ENCODE data around the gene SCN2A.

Gene SCN2A

DNA sequence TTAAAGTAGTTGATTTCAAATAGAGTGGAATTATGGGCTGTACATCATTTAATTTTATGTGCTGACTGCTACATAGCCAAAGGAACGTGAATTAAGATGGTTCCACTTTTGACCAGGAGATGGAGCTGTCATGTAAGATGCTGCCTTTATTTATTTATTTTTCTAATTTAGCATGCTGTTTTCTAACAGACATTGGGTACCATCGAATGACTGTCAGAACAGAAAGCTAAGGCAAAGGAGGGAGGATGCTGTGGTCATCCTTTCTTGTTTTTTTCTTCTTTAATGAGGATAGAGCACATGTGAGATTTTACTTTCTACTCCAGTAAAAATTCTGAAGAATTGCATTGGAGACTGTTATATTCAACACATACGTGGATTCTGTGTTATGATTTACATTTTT lies at the start of gene SCN2A:
Gene SCN2A, plus strand, starts transcription at position 185 of the 400 bp plus-strand sequence. CDS start 56,410 bp downstream, outside the sequence.
- DNase-seq: peak; percentile 86

DNA sequence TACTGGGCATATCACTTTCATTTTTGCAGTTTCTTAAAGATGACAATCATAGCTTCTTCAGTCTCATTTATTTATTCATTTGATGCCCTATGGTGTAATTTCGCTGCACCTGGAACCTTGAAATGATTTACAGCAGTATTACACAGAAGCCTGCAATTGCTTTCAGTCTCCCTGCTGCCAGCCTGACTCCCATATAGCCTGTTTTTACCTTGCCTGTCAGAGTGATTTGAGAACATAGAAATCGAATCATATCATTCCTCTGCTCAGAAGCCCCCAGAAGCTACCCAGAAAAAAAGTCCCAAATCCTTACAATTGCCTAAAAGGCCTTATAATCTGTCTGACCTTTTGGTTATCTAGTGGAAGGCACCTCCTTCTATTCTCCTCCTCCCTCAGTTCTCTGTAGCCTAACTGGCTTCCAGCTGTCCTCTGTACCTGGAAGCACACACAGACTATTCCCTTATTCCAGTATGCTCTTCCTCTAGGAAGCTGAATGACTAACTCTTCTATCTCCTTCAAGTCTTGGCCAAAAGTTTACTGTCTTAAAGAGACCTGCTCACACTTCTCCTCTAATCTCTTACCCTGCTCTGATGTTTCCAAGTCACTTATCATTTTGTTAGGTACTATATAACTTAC lies 48.0 kb upstream of the SCN2A start:
- DNase-seq: no peak

DNA sequence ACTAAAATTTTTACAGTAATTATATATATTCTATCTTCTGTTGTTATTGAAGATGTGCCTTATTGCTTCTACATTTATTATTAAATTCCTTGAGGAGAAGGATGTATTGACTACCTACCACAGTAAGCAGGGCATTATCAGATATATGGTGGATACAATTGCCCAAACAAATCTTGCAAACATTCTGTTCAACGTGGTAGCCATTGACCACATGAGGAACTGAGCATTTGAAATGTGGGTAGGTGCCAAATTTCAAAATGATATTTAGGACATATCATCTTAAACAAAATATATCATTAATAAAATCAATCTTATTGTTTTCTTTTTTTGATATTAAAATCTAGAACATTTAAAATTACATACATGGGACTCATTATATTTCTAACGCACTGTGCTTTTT lies 46.5 kb upstream of the SCN2A start:
- DNase-seq: no peak

DNA sequence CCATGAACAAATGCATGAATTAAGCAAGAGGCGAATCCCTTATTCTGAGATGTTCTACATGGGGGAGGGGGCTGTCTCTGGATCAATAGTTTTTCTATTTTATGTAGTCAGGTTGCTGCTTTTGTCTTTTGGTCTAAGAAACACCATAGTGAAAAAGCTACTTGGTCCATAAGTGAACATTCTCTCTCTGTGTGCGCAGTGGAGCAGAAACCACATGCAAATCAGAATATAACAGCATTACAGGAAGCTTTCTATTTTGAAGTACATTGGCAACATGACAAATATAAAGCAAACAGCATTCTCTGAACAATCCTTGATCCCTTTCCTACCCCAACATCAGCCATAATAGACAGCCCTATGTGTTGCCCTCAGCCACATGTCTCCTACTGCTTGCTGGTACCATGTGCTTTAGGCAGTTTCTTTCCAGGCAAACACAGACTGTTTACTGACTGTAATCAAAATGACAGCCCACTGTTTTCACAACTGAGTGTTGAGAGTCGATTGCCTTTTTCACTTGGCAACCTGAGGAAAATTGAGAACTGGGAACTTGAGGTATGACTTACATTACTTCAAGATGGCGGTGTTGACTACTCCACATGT lies 45.9 kb upstream of the SCN2A start:
- no peak for DNase-seq

DNA sequence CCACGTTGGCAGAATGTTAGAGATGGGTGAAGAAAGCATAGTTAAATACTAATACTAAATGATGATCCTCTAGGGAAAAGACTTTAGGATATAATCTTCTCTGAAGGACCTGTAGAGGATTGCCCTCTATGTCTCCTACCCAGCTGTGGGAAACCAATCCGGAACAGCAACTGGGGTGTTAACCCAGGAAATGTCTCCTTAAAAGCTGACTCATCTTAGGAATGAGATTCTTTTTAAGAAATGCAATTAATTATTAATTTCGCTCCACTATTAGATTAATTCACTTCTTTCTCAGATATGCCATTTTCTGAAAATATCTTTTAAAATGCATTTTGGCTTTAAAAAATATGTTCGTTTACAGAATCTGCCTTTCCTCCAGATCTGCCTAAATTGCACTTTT lies 42.8 kb upstream of the SCN2A start:
- DNase-seq: peak; percentile 24

DNA sequence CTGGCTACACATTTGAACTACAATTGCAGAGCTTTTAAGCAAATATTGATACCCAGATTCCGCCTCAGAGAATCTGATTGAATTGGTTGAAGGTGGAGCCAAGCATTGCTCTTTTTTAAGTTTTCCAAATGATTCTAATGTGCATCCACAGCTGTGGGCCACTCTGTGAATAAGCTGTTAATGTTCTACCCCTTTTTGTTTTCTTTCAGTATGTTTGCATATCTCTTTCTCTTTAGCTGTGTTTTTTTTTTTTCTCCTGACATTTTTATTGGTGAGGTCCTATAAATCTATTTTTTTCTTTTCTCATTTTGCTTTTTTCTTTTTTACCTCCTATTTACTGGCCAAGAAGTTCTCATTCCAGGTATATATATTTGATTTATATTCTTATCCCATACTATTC lies 41.9 kb upstream of the SCN2A start:
- DNase-seq: no peak

DNA sequence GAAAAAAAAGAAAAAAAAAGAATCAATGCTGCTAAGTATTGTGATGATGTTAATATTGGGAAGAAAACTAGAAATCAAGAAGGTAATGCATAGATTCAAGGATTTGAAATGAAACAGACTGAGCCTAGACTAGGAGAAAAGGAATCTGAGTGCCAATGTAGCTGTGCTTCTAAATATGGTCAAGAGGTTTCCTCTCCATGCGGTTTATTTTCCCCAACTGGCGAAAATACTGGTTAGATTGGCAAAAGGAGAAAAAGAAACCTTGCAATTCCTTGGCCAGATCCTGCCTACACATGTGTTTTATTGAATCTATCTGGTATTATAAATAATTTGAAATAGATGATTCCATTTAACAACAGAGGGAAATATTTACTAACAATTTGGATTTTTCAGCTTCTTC lies 41.0 kb upstream of the SCN2A start:
- DNase-seq: no peak

DNA sequence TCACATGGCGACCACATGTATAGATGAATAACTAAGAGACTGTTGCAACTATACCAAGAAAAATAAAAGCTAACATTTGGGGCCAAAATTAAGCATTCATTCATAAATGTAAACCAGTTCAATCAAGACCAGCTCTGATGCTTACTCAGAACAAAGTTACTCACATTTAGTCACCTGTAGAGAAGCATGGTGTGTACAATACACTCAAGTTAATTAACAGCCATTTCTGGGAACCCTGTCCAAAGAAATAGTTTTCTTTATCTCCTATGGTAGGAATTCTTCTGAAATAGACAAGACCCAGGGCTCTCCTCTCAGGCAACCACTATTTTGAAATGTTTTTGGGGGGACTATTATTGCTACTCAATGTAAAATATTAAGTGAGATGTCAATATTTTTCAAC lies 37.0 kb upstream of the SCN2A start:
- no peak for DNase-seq

DNA sequence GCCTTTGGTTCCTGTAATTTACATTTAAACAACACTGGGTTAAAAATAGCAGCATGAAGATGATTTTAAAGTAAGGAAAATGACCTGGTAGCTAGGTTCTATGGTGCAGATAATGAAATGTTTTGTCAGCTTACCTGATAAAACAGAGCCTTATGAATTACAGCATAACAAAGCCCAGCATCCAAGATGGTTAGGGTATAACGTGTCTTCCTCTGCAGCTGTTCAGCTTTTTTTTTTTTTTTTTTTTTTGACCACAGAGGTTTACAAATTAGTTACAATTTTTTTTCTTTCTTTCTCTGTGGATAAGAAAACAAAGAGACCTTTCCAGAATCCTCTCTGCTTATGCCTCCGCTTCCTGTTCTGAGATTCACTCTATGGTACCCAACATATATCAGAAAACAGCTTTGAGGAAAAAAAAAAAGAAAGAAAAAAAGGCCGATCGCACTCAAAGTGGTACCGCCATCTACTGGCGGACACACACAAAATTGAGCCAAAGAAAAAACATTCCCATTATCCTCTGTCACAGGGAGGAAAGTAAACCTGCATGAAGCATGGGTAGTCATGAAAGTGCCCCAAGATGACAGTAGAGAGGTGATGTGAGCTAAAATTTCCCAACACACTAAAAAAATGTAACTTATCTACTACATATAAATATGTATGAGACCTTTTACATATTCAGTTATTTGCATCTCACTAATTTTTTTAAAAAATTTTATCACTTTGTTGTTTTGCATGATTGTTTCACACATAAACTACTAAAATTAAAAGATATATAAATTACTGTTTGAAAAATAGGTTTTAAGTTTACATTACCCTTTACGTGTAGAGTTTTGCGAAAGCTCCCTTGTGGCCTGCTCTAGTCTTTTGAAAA lies 35.3 kb upstream of the SCN2A start, which contains the start of gene SCN3A:
Gene SCN3A, minus strand, starts transcription at position 362 of the 871 bp plus-strand sequence. CDS start 27,656 bp downstream, outside the sequence.
- peak; percentile 74 for DNase-seq

DNA sequence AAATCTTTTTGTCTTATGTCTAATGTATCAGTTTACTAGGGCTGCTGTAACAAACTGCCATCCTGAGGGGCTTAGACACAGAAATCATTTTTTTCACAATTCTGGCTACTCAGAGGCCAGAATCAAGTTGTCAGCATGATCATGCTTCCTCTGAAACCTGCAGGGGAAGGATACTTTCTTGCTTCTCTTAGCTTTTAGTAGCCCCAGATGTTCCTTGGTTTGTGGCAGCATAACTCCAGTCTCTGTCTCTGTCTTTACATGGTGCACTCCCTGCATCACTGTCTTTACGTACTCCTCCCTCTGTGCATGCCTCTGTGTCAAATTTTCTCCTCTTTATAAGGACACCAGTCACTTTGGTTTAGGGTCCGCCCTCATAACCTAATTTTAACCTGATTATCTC lies 33.3 kb upstream of the SCN2A start:
- no peak for DNase-seq

DNA sequence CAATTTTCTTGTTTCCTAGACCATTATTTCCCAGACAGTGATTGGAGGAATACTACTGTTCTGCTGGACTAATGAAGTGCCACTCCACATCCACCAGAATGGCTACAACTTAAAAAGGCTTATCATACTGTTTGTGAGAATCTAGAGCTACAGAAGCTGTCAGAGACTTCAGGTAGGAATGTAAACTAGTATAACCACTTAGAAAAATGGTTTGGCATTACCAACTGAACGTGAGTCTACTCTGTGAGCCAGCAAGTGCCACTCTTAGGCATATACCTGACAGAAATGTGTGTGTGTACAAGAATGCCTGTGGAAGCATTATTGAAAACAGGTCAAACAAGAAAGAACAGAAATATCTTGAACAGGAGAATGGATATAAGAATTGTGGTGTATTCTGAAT lies 31.1 kb upstream of the SCN2A start:
- DNase-seq: no peak

DNA sequence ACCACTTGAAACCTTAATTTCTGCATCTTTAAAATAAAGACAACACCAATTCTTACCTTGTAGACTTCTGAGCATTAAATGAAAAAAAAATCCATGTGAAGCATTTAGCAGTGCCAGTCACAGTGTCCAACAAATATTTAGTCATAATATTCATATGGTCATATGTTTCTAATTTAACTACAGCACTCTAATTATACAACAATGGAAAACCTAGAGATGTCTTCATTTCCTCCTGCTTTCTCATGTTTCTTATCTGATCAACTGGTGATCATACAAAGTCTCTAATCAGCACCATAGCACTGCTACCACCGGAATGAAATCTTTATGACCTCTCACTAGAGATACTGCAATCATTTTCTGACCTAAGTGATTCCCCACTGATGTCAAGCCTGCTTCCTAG lies 25.1 kb upstream of the SCN2A start:
- DNase-seq: no peak

DNA sequence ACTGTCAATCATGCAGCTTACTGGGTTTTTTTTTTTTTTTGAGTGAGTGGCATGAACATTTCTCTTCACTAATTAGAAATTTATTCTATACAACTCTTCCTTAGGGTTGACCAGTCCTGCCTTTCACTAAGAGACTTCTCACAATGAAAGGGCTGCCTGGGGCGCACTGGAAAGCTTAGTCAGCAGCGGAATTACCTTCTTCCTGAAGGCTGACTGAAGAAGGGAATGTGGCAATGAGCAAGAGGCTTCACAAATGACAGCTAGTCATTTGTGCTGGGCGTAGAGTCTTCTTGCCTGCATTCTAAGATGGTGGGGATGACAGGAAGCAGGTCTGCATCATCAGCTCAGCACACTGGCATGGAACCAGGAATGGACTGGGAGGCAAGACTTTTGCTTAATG lies 19.7 kb upstream of the SCN2A start:
- DNase-seq: no peak

DNA sequence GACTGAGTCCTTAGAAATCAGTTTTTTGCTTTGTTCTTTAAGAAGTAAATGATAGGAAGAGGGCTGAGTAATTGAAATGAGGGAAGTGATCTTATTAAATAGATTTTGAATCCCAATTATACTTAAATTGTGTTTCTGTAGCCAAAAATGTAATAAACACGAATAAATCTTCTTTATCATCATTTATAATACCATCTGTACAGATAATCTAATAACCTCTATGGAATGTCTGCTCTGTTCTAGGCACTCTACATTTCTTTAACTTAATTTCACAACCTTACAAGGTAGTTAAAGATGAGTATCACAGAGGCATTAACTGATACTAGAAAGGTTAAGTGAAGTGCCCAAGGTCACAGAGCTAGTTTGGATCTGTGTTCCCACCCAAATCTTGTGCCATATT lies 14.3 kb upstream of the SCN2A start:
- no peak for DNase-seq

DNA sequence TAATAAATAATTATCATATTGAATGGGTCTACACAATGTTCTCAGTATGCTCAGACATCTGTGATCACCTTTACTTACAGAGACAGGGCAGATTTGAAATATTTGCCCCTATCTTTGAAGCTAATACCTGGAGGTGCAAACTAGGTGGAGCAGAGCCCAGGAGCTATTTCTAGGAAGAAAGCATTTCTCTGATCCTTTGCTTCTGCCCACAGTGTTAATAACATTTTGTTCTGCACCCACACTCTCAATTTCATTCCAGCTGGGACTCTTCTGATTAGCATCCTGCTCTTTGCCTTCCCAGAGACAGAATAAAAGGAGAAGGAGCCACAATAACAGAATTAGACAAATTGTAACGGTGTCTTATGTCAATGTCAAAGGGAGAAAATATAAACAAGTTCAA lies 11.6 kb upstream of the SCN2A start:
- no peak for DNase-seq

DNA sequence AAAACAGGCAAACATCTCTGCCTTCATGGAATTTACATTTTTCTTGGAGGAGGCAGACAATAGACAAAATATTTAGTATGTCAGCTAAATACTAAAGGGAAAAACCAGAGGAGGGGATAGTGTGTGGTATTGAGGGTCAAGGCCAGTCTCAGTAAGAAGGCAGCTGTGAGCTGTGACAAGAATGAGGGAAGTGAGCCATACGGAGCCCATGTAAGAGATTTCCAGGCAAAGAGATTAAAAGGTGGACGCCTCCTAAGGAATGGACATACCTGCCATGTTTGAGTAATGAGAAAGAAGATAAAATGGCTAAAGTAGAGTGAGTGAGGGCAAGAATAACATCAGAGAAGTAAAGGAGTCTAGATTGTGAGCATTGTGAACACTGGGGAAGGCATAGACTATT lies 2.2 kb upstream of the SCN2A start:
- no peak for DNase-seq

DNA sequence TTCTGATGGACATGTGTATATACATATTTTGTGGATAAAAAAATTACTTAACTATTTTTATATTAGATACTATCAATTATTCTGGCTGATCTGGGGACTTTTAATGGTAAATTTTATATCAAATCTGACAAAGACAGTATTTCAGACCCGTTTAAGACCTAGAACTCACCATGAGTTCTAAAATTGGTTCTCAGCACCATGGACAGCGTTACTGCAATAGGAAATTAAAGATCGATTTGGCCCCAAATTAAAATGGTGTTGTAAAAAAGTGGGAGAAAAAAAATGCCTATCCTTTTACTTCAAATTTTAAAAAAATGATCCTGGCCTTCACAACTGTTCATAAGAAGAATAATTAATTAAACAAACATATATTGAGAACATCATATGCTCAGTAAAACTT lies 919 bp upstream of the SCN2A start:
- DNase-seq: no peak

DNA sequence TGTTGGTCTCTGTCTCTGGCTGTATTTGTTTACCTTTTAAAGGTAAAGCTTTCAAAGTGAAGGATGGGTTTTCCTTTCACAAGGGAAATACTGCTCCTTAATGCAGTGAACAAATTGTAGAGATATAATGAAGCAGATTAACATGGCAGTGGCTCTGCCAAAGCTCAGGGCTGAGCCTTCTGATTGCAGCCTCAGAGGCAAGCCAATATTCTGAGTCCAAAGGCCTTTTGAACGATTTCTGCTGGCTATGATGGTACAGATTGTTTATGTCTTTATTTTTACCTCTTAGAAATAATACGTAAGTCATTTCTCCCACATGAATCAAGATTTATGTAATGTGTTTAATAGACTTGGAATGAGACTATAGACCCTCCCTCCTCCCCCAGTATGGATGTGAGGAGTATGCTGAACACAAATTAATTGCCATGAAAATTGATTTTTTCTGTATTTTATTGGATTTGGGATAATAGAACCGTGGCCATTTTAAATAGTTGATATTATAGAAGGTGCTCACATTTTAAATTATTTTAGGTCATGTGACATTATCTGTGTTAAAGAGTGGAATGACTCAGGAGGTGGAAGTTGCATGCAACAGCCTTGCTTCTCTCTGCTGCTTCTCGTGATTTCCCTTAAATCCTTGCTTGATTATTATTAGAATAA lies 772 bp downstream of the SCN2A start:
- DNase-seq: peak; percentile 20

DNA sequence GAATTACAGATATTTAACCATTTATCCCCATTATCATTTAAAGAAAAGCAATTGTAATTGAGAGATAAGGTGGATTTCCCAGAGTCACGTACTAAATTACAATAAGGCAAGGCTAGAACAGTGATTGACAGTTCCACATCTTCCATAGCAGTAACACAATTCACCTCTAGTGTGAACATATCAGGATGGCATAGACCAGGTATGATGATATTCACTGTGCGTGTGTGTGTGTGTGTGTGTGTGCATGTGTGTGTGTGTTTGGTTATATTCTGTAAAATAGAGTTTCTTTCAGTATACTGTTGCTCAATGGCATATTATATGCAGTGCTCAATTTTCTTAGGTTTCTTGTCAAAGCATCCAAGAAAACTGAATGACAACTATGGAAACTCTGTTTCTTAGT lies 1.7 kb downstream of the SCN2A start:
- no peak for DNase-seq

DNA sequence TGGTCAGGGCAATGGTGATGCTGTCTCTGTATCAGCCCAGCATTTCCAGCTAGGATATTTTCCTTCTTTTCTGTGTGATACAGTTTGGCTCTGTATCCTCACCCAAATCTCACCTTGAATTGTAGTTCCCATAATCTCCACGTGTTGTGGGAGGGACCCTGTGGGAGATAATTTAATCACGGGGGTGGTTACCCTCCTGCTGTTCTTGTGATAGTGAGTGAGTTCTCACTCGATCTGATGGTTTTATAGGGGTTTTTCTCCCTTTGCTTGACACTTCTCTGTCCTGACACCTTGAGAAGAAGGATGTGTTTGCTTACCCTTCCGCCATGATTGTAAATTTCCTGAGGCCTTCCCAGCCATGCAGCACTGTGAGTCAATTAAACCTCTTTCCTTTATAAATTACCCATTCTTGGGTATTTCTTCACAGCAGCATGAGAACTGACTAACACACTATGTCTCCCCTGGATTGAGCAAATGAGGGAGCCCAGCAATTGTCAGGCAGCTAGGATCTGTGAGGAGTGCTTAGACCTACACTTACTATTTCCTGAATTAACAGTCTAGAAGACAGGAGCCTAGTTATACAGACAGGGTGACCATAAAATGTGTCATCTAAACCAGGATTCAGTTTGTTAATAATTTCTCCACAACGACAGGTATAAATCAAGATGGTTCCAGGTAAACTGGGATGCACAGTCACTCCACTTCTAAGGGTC lies 6.0 kb downstream of the SCN2A start:
- DNase-seq: no peak

DNA sequence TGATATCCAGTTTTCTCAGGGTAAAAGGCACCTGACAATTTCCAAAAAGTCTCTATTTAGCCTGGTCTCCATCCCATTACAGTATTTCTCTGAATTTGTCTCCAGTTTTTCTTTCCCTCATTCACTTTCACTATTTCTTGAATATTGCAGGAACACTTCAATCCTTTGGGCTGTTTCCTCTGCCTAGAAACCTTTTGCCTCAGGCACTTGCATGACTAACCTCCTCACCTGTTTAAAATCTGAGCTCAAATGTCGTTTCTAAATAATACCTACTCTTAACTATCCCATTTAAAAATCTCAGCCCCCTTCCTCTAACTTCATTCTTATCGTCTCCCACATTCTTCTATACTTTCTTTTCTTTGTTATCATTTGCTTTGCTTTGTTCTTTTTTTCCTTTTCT lies 9.0 kb downstream of the SCN2A start:
- no peak for DNase-seq

DNA sequence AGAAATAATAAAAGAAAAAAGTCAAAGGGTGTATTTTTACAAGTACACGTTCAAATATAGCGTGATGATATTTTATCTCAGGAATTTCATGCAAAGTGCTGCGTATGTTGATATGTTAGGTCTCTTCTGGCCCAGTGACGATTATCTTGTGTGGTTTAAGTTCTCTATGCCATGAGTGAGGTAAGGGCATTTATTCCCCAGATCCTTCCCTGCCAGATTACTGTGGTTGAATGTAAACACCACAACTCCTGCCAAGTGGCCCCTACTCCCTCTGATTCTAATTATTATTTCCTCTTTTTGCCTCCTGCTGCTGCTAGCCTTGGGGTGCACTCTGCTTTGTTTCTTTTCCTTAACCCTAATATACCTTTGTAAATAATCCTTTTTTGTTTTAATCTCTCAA lies 12.2 kb downstream of the SCN2A start:
- peak; percentile 45 for DNase-seq

DNA sequence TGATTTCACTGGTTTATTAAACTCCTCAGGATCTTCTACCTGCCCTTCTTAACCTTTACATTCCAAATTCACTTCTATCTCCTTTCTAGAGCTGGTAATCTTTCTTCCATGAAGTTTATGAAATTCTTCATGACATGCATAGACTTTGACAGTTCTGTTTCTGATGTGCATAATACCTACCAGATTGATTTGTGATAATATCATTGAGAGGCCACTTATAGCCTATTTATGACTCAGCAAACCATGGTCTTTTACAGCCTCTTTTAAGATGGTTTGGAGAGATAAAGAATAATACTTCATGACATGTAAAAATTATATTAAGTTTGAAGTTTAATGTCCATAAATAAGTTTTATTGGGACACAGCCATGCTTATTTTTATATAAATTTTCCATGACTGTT lies 14.0 kb downstream of the SCN2A start:
- DNase-seq: no peak

Measured in NCI-H82 (cell line).